Measurements from ENCODE around the gene B3GNT9. TPM values are rescaled to one million over a fixed set of nuclear protein-coding genes. Genes with fewer than 3 reads are reported as not detected.
A peak's percentile ranks its signal among the peaks of the same experiment; 100 is the strongest.

Gene B3GNT9
- total and polyA plus RNA-seq, 2 experiments from 2014 or later = 24.8 to 88.0 TPM

- Histone ChIP-seq H3K9ac (no peak overlapping the region), H3K79me2 (ENCODE audit: insufficient read depth) (peaks cover under 1% of the 10 kb centered on the region), H3K9me2 (ENCODE audit: insufficient read depth) (no peaks in the 10 kb centered on the region), H2AFZ (no peak overlapping the region), H3K36me3 (ENCODE audit: low read depth) (0 out of 2 replicates have a peak, but pooled peaks cover 2% of the 10 kb centered on the region), H3K4me2 (ENCODE audit: unreplicated experiment) (no peak overlapping the region), H3F3A (ENCODE audit: insufficient read depth) (peaks cover 53% of the 10 kb centered on the region), H3K4me3 (no peak overlapping the region), H3K27ac (no peak overlapping the region), H3K9me3 (ENCODE audit: low read depth) (no peaks in the 10 kb centered on the region), H3K4me1 (ENCODE audit: insufficient read depth) (peaks cover 31% of the 10 kb centered on the region), H3K27me3 (replicated peaks; ENCODE audit: insufficient read depth) (no peaks in the 10 kb centered on the region), H4K20me1 (ENCODE audit: insufficient read depth) (peaks cover 5% of the 10 kb centered on the region; the same call in 1 of the 2 replicates)
- 95 to 99% methylated on average over 6 of the region's 6 CpGs for WGBS, 2 experiments (ENCODE audit: low coverage in 1 of 2, low lambda C conversion rate in 2 of 2, missing lambda C conversion rate in 2 of 2)
- in situ Hi-C loops (cut with MboI) = no loop called here
- DNase-seq = no peak
- TF ChIP-seq EZH2 (IDR thresholded peaks at IDR 0.05; ENCODE audit: insufficient read depth, poor library complexity, severe bottlenecking) (no peak), EZH2phosphoT487 (IDR thresholded peaks at IDR 0.05; ENCODE audit: insufficient read depth, low read depth) (no peak)
Measured at GRCh38 chr16:67104845-67105244, 46.0 kb downstream of the B3GNT9 start.

- Histone ChIP-seq H3K4me2 (ENCODE audit: unreplicated experiment) (no peak overlapping the region), H3K9me2 (ENCODE audit: insufficient read depth) (no peaks in the 10 kb centered on the region)
- DNase-seq = peak; percentile 59
Measured at GRCh38 chr16:67104061-67104460, 46.7 kb downstream of the B3GNT9 start.

GRCh38 chr16:67101311-67102082, 49.3 kb downstream of the B3GNT9 start:
- H3F3A ChIP-seq (ENCODE audit: insufficient read depth) = peaks cover 69% of the 10 kb centered on the region
- no peaks in the 10 kb centered on the region for H3K9me3 ChIP-seq (ENCODE audit: low read depth)
- H3K4me1 ChIP-seq (ENCODE audit: insufficient read depth) = peaks cover 28% of the 10 kb centered on the region
- peaks cover 5% of the 10 kb centered on the region; the same call in 1 of the 2 replicates for H4K20me1 ChIP-seq (ENCODE audit: insufficient read depth)
- no peaks in the 10 kb centered on the region for H3K9me2 ChIP-seq (ENCODE audit: insufficient read depth)
- H3K27me3 ChIP-seq (replicated peaks; ENCODE audit: insufficient read depth) = no peaks in the 10 kb centered on the region
- peak overlapping the region; percentile 29 for H3K9ac ChIP-seq
- TF ChIP-seq EZH2phosphoT487 (IDR thresholded peaks at IDR 0.05; ENCODE audit: insufficient read depth, low read depth) (peak; percentile 80; the same call in 1 of the 2 replicates), EZH2 (IDR thresholded peaks at IDR 0.05; ENCODE audit: insufficient read depth, poor library complexity, severe bottlenecking) (no peak)
- no peak overlapping the region for H2AFZ ChIP-seq
- H3K79me2 ChIP-seq (ENCODE audit: insufficient read depth) = peaks cover 11% of the 10 kb centered on the region
- peak; percentile 91 for DNase-seq
- H3K4me3 ChIP-seq = peak overlapping the region; percentile 16
- in situ Hi-C loops (cut with MboI) = no loop called here
- H3K4me2 ChIP-seq (ENCODE audit: unreplicated experiment) = peak overlapping the region; percentile 33
- WGBS, 2 experiments (ENCODE audit: low coverage in 1 of 2, low lambda C conversion rate in 2 of 2, missing lambda C conversion rate in 2 of 2) = 7 to 10% methylated on average over 4 of the region's 4 CpGs
- peak overlapping the region; percentile 69 for H3K27ac ChIP-seq
- peaks cover 14% of the 10 kb centered on the region for H3K36me3 ChIP-seq (ENCODE audit: low read depth)

More at GRCh38 chr16:67104061-67104460, 46.7 kb downstream of the B3GNT9 start:
- no peak overlapping the region for H2AFZ ChIP-seq
- no peaks in the 10 kb centered on the region for H3K79me2 ChIP-seq (ENCODE audit: insufficient read depth)
- no peak overlapping the region for H3K4me3 ChIP-seq
- no peak for TF ChIP-seq EZH2 (IDR thresholded peaks at IDR 0.05; ENCODE audit: insufficient read depth, poor library complexity, severe bottlenecking)
- no peak for TF ChIP-seq EZH2phosphoT487 (IDR thresholded peaks at IDR 0.05; ENCODE audit: insufficient read depth, low read depth)
- peaks cover 8% of the 10 kb centered on the region; the same call in 1 of the 2 replicates for H3K36me3 ChIP-seq (ENCODE audit: low read depth)
- H3K27ac ChIP-seq = no peak overlapping the region
- no peaks in the 10 kb centered on the region for H3K9me3 ChIP-seq (ENCODE audit: low read depth)
- H3K9ac ChIP-seq = no peak overlapping the region
- peaks cover 5% of the 10 kb centered on the region; the same call in 1 of the 2 replicates for H4K20me1 ChIP-seq (ENCODE audit: insufficient read depth)
- H3F3A ChIP-seq (ENCODE audit: insufficient read depth) = peaks cover 61% of the 10 kb centered on the region
- 71 to 78% methylated on average over 4 of the region's 4 CpGs for WGBS, 2 experiments (ENCODE audit: low coverage in 1 of 2, low lambda C conversion rate in 2 of 2, missing lambda C conversion rate in 2 of 2)
- peaks cover 29% of the 10 kb centered on the region for H3K4me1 ChIP-seq (ENCODE audit: insufficient read depth)
- H3K27me3 ChIP-seq (replicated peaks; ENCODE audit: insufficient read depth) = no peaks in the 10 kb centered on the region
- in situ Hi-C loops (cut with MboI) = no loop called here

DNA sequence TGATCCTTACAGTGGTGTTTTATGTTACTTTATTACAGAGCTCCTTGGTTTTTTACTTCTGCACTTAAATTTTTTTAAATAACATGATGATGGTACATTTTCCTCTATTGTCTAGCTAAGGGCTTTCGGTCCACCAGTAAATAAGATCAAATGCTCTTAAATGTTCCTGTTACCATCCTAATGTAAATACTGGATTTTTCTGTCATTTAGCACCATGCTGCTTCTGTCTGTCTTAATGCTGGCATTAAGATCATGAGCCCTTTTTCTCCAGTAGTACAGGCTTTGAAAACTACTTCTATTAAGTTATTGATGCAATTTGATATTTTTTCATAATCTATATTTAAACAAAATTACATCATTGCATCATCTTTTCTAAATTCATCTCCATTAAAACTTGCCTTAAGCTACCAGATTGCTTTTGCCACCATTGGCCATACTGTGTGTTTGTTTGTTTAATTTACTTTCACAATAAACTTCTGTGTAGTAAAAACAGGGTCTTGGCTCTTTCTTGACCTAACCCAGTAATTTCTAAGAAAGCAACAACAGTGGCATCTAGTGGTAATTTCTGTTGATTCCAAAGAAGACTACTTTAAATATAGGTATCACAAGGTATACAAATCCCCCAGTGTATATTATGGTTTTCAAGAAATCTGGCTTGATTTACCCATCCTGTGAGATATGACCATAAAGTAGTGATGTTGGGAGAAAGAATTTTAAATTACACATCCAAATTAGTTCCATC, 50.1 kb downstream of the B3GNT9 start:
- H3F3A ChIP-seq (ENCODE audit: insufficient read depth) = peaks cover 61% of the 10 kb centered on the region
- peak overlapping the region; percentile 29 for H3K9ac ChIP-seq
- no peaks in the 10 kb centered on the region for H3K27me3 ChIP-seq (replicated peaks; ENCODE audit: insufficient read depth)
- peak overlapping the region; percentile 16 for H3K4me3 ChIP-seq
- in situ Hi-C loops (cut with MboI) = no loop called here
- WGBS, 2 experiments (ENCODE audit: low coverage in 1 of 2, low lambda C conversion rate in 2 of 2, missing lambda C conversion rate in 2 of 2) = 92 to 100% methylated on average over 1 of the region's 1 CpG
- TF ChIP-seq EZH2 (IDR thresholded peaks at IDR 0.05; ENCODE audit: insufficient read depth, poor library complexity, severe bottlenecking) = no peak
- TF ChIP-seq EZH2phosphoT487 (IDR thresholded peaks at IDR 0.05; ENCODE audit: insufficient read depth, low read depth) = no peak
- H3K27ac ChIP-seq = peak overlapping the region; percentile 69
- H3K36me3 ChIP-seq (ENCODE audit: low read depth) = peaks cover 14% of the 10 kb centered on the region
- peaks cover 28% of the 10 kb centered on the region for H3K4me1 ChIP-seq (ENCODE audit: insufficient read depth)
- peaks cover 5% of the 10 kb centered on the region; the same call in 1 of the 2 replicates for H4K20me1 ChIP-seq (ENCODE audit: insufficient read depth)
- H3K9me3 ChIP-seq (ENCODE audit: low read depth) = no peaks in the 10 kb centered on the region
- peak overlapping the region; percentile 33 for H3K4me2 ChIP-seq (ENCODE audit: unreplicated experiment)
- DNase-seq = peak; percentile 55
- no peaks in the 10 kb centered on the region for H3K9me2 ChIP-seq (ENCODE audit: insufficient read depth)
- H2AFZ ChIP-seq = no peak overlapping the region
- H3K79me2 ChIP-seq (ENCODE audit: insufficient read depth) = peaks cover 14% of the 10 kb centered on the region
